Neuronal stem cell (in vitro differentiated cells): Measurements from ENCODE around the gene RAPGEF5.

Experiments
- DNase-seq: peaks from one replicate; pipeline ENCODE4 v3.0.0-alpha.2; 2013; ENCODE audit warnings: low spot score
- H2AFZ ChIP-seq: one replicate; pipeline ENCODE4 v1.6.1; 2013; ENCODE audit warnings: mild to moderate bottlenecking, low read length, inconsistent platforms
- H2AK5ac ChIP-seq: 2 replicates; pipeline ENCODE4 v1.6.1; 2013; ENCODE audit warnings: low read depth, mild to moderate bottlenecking, inconsistent platforms, low read length, moderate library complexity, mixed read lengths
- H2BK120ac ChIP-seq: 2 replicates; pipeline ENCODE4 v1.6.1; 2013; ENCODE audit warnings: low read depth, mild to moderate bottlenecking, inconsistent platforms, low read length, moderate library complexity, mixed read lengths
- H2BK12ac ChIP-seq: one replicate; pipeline ENCODE4 v1.6.1; 2013; ENCODE audit warnings: low read length, inconsistent platforms
- H2BK15ac ChIP-seq: 2 replicates; pipeline ENCODE4 v1.6.1; 2013; ENCODE audit warnings: mild to moderate bottlenecking, low read length, inconsistent platforms, mixed read lengths
- H2BK5ac ChIP-seq: one replicate; pipeline ENCODE4 v1.6.1; 2013; ENCODE audit warnings: inconsistent platforms, mild to moderate bottlenecking, low read length, moderate library complexity
- H3K14ac ChIP-seq: one replicate; pipeline ENCODE4 v1.6.1; 2013; ENCODE audit warnings: low read length, inconsistent platforms
- H3K18ac ChIP-seq: 2 replicates; pipeline ENCODE4 v1.6.1; 2013; ENCODE audit warnings: low read length, inconsistent platforms
- H3K23ac ChIP-seq: 2 replicates; pipeline ENCODE4 v1.6.1; 2013; ENCODE audit warnings: low read depth, mild to moderate bottlenecking, mixed read lengths, low read length, inconsistent platforms; ENCODE audit not compliant: poor library complexity
- H3K27ac ChIP-seq: replicated peaks from 3 replicates; pipeline ENCODE4 v1.5.1; 2013; ENCODE audit warnings: low read length, inconsistent platforms
- H3K27me3 ChIP-seq, 3 experiments: 2 replicates each; pipeline ENCODE4 v1.6.1; 2013; ENCODE audit warnings: low read length in 3 of 3, mild to moderate bottlenecking in 2 of 3, inconsistent platforms in 1 of 3, low read depth in 1 of 3, mixed read lengths in 1 of 3, moderate library complexity in 1 of 3; ENCODE audit not compliant: control insufficient read depth in 3 of 3, insufficient read depth in 3 of 3
- H3K36me3 ChIP-seq, 2 donors: replicated peaks in 1 of 2; 2 replicates each; pipeline ENCODE4 v1.6.1; 2013; ENCODE audit warnings: low read length in 2 of 2; ENCODE audit not compliant: control insufficient read depth in 2 of 2, insufficient read depth in 2 of 2
- H3K4ac ChIP-seq: 2 replicates; pipeline ENCODE4 v1.6.1; 2013; ENCODE audit warnings: inconsistent platforms, mild to moderate bottlenecking, low read length, moderate library complexity
- H3K4me1 ChIP-seq, 2 donors: 1 replicate in 1 of 2; 2 replicates in 1 of 2; pipeline ENCODE4 v1.6.1; 2013; ENCODE audit warnings: low read length in 2 of 2, low read depth in 1 of 2; ENCODE audit not compliant: control insufficient read depth in 2 of 2, insufficient read depth in 1 of 2
- H3K4me2 ChIP-seq: one replicate; pipeline ENCODE4 v1.6.1; 2013; ENCODE audit warnings: mild to moderate bottlenecking, low read length, inconsistent platforms; ENCODE audit not compliant: insufficient read depth, poor library complexity, severe bottlenecking
- H3K4me3 ChIP-seq, 2 donors: 2 replicates each; pipeline ENCODE4 v1.5.1; 2013; ENCODE audit warnings: low read length in 2 of 2, mild to moderate bottlenecking in 2 of 2, inconsistent platforms in 1 of 2, moderate library complexity in 1 of 2
- H3K79me1 ChIP-seq: one replicate; pipeline ENCODE4 v1.6.1; 2013; ENCODE audit warnings: low read depth, mild to moderate bottlenecking, inconsistent platforms, low read length, moderate library complexity
- H3K9ac ChIP-seq: one replicate; pipeline ENCODE4 v1.6.1; 2013; ENCODE audit warnings: mild to moderate bottlenecking, low read depth, low read length, inconsistent platforms; ENCODE audit not compliant: poor library complexity
- H3K9me3 ChIP-seq, 2 donors: replicated peaks in 1 of 2; 2 replicates each; pipeline versions ENCODE3 to v1.6.1; 2013; ENCODE audit warnings: low read length in 2 of 2, mild to moderate bottlenecking in 2 of 2, inconsistent platforms in 1 of 2, low read depth in 1 of 2, mixed read lengths in 1 of 2, moderate library complexity in 1 of 2; ENCODE audit not compliant: control insufficient read depth in 2 of 2, insufficient read depth in 1 of 2
- H4K8ac ChIP-seq: one replicate; pipeline ENCODE4 v1.6.1; 2013; ENCODE audit warnings: low read depth, mild to moderate bottlenecking, inconsistent platforms, low read length, moderate library complexity
- H4K91ac ChIP-seq: one replicate; pipeline ENCODE4 v1.6.1; 2013; ENCODE audit warnings: low read length, low read depth, mild to moderate bottlenecking, inconsistent platforms; ENCODE audit not compliant: poor library complexity
- WGBS, 2 donors: extraction: QIAGEN DNeasy Blood & Tissue Kit; methylation state at CpG; one replicate each; pipeline ENCODE4 v1.1.7; 2013; ENCODE audit warnings: missing lambda C conversion rate in 2 of 2, mixed read lengths in 1 of 2; ENCODE audit not compliant: insufficient read length in 2 of 2, insufficient replicate concordance in 1 of 2; ENCODE audit errors: extremely low coverage in 2 of 2; 5-methylcytosine and 5-hydroxymethylcytosine counted together

Gene RAPGEF5

GRCh38 chr7:22277375-22277774, 79.6 kb downstream of the RAPGEF5 start:
- Histone ChIP-seq H3K36me3 (no peaks in the 10 kb centered on the region), H2BK120ac (no peak overlapping the region), H3K4me3 (peak overlapping the region in 1 of 2 donors; percentile 18), H3K18ac (peak overlapping the region; percentile 1), H3K4me1 (no peaks in the 10 kb centered on the region), H3K9ac (no peak overlapping the region), H2AK5ac (no peak overlapping the region), H2BK12ac (no peak overlapping the region), H3K27me3 (no peaks in the 10 kb centered on the region), H3K27ac (no peak overlapping the region), H3K9me3 (no peaks in the 10 kb centered on the region), H3K4me2 (no peak overlapping the region), H2BK5ac (no peak overlapping the region), H3K14ac (no peak overlapping the region), H4K8ac (no peak overlapping the region), H4K91ac (no peak overlapping the region), H3K79me1 (no peaks in the 10 kb centered on the region), H3K23ac (no peak overlapping the region), H2AFZ (no peak overlapping the region), H3K4ac (no peak overlapping the region), H2BK15ac (no peak overlapping the region)
- no peak for DNase-seq
- WGBS, 2 donors, result no CpG with 5 or more reads among the region's 4 CpGs

- no peak overlapping the region for H2BK120ac ChIP-seq
- H3K27me3 ChIP-seq, result no peaks in the 10 kb centered on the region
- no peak overlapping the region for H4K8ac ChIP-seq
- H3K4me3 ChIP-seq, result no peak overlapping the region
- no CpG with 5 or more reads among the region's 2 CpGs for WGBS, 2 donors
- no peak overlapping the region for H3K27ac ChIP-seq
- H2BK12ac ChIP-seq, result no peak overlapping the region
- no peak for DNase-seq
- no peak overlapping the region for H3K4me2 ChIP-seq
- H3K9me3 ChIP-seq, result no peaks in the 10 kb centered on the region
- H3K36me3 ChIP-seq, result no peaks in the 10 kb centered on the region
- no peak overlapping the region for H2BK5ac ChIP-seq
- H3K79me1 ChIP-seq, result no peaks in the 10 kb centered on the region
- H3K4ac ChIP-seq, result no peak overlapping the region
- no peaks in the 10 kb centered on the region for H3K4me1 ChIP-seq
- H2BK15ac ChIP-seq, result no peak overlapping the region
- no peak overlapping the region for H2AK5ac ChIP-seq
- no peak overlapping the region for H3K18ac ChIP-seq
- H2AFZ ChIP-seq, result no peak overlapping the region
- no peak overlapping the region for H3K9ac ChIP-seq
- H3K14ac ChIP-seq, result no peak overlapping the region
- no peak overlapping the region for H4K91ac ChIP-seq
- no peak overlapping the region for H3K23ac ChIP-seq
Observed at GRCh38 chr7:22275661-22276060, 81.3 kb downstream of the RAPGEF5 start.

GRCh38 chr7:22271311-22271710, 85.6 kb downstream of the RAPGEF5 start:
- peaks cover 2 to 3% of the 10 kb centered on the region in 2 donors for H3K4me1 ChIP-seq
- H3K79me1 ChIP-seq, result no peaks in the 10 kb centered on the region
- no peak overlapping the region for H3K18ac ChIP-seq
- no CpG with 5 or more reads among the region's 4 CpGs for WGBS, 2 donors
- H2AFZ ChIP-seq, result no peak overlapping the region
- H3K9me3 ChIP-seq, result no peaks in the 10 kb centered on the region
- H3K4me3 ChIP-seq, result no peak overlapping the region
- no peaks in the 10 kb centered on the region for H3K36me3 ChIP-seq
- H2AK5ac ChIP-seq, result no peak overlapping the region
- H3K14ac ChIP-seq, result no peak overlapping the region
- no peak overlapping the region for H3K27ac ChIP-seq
- H2BK5ac ChIP-seq, result no peak overlapping the region
- no peak overlapping the region for H3K9ac ChIP-seq
- no peak overlapping the region for H2BK120ac ChIP-seq
- no peak overlapping the region for H2BK12ac ChIP-seq
- H2BK15ac ChIP-seq, result no peak overlapping the region
- no peak for DNase-seq
- no peak overlapping the region for H3K4me2 ChIP-seq
- H3K27me3 ChIP-seq, result no peaks in the 10 kb centered on the region
- no peak overlapping the region for H3K4ac ChIP-seq
- H4K8ac ChIP-seq, result no peak overlapping the region
- H3K23ac ChIP-seq, result no peak overlapping the region
- no peak overlapping the region for H4K91ac ChIP-seq

- Histone ChIP-seq H3K4me2 (no peak overlapping the region), H3K23ac (no peak overlapping the region), H3K9ac (no peak overlapping the region), H3K14ac (no peak overlapping the region), H3K4me3 (no peak overlapping the region), H2BK120ac (no peak overlapping the region), H2BK5ac (no peak overlapping the region), H3K9me3 (no peaks in the 10 kb centered on the region), H2AK5ac (no peak overlapping the region), H3K79me1 (no peaks in the 10 kb centered on the region), H3K4ac (no peak overlapping the region), H2BK12ac (no peak overlapping the region), H2BK15ac (no peak overlapping the region), H3K4me1 (peaks cover 2 to 3% of the 10 kb centered on the region in 2 donors), H2AFZ (no peak overlapping the region), H4K8ac (no peak overlapping the region), H3K27ac (no peak overlapping the region), H3K36me3 (no peaks in the 10 kb centered on the region), H3K18ac (no peak overlapping the region), H4K91ac (no peak overlapping the region), H3K27me3 (no peaks in the 10 kb centered on the region)
- DNase-seq, result no peak
Observed at GRCh38 chr7:22270371-22270770, 86.6 kb downstream of the RAPGEF5 start.
